Tibial nerve (tissue), 4 donors: Measurements from ENCODE around the gene NONO.

Experiments used
- EP300 ChIP-seq, 2 donors: sonication (generic); formaldehyde crosslinking; IDR thresholded peaks; one replicate each; pipeline ENCODE4 v1.6.1; 2017; ENCODE audit warnings: antibody characterized with exemption in 2 of 2, mild to moderate bottlenecking in 1 of 2
- POLR2A ChIP-seq, 2 donors: fragments of 450-650 bp; IDR thresholded peaks; one replicate each; pipeline ENCODE4 v1.6.1; 2017; ENCODE audit warnings: antibody characterized with exemption in 2 of 2, mild to moderate bottlenecking in 2 of 2, moderate library complexity in 2 of 2
- TF ChIP-seq, protein P1 (sequence below), 5 experiments: fragments of 200-600 bp in 3 of 5; fragments of 450-650 bp in 2 of 5; sonication (generic) in 3 of 5; IDR thresholded peaks; one replicate each; pipeline ENCODE4 v1.5.1; 2016 to 2019; ENCODE audit warnings: antibody characterized with exemption in 5 of 5, mild to moderate bottlenecking in 3 of 5, moderate library complexity in 2 of 5

DNA sequence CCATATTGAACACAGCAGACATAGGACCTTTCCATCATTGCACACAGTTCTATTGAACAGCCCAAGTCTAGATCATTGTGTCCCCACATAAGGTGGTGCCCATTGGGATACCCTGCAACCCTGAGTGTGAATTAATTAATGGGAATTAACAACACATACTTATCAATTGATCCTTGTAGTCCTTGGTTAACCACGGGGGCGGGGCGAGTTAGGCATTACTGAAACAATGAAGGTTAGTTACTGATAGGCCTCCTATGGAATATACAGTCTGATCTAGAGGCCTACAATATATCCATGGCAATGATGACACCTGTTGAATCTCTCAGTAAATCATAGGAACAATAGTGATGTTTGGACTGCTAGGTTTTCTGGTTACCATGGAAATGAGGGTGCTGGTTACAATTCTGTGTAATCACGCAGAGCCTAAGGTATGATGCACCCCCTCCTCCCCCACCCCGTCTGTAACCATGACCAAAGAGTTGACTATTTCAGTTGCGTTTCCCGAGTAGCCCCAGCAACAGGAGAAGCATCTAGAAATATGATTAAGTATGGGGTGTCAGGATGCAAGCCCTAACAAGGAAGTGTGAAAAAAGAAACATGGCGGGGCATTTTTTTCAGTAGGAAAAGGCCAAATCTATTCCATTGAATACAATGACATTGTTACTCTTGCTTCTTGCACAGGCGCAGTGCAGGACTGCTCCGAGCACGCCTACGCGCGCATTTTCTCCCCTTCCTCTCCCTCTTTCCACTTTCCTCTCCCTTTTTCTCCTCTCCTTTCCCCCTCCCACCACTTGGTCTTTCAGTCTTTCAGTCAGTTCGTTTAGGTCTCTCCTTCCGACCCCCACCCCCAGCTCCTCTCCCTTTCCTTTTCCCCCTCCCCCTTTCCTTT, 677 bp upstream of the NONO start:
- TF ChIP-seq POLR2A (IDR thresholded peaks at IDR 0.05) (no peak), EP300 (IDR thresholded peaks at IDR 0.05) (no peak)
- TF ChIP-seq, protein P1, sequence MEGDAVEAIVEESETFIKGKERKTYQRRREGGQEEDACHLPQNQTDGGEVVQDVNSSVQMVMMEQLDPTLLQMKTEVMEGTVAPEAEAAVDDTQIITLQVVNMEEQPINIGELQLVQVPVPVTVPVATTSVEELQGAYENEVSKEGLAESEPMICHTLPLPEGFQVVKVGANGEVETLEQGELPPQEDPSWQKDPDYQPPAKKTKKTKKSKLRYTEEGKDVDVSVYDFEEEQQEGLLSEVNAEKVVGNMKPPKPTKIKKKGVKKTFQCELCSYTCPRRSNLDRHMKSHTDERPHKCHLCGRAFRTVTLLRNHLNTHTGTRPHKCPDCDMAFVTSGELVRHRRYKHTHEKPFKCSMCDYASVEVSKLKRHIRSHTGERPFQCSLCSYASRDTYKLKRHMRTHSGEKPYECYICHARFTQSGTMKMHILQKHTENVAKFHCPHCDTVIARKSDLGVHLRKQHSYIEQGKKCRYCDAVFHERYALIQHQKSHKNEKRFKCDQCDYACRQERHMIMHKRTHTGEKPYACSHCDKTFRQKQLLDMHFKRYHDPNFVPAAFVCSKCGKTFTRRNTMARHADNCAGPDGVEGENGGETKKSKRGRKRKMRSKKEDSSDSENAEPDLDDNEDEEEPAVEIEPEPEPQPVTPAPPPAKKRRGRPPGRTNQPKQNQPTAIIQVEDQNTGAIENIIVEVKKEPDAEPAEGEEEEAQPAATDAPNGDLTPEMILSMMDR (IDR thresholded peaks at IDR 0.05) = no peak
